ENCODE measurements around the gene IL36B.

Gene IL36B

DNA sequence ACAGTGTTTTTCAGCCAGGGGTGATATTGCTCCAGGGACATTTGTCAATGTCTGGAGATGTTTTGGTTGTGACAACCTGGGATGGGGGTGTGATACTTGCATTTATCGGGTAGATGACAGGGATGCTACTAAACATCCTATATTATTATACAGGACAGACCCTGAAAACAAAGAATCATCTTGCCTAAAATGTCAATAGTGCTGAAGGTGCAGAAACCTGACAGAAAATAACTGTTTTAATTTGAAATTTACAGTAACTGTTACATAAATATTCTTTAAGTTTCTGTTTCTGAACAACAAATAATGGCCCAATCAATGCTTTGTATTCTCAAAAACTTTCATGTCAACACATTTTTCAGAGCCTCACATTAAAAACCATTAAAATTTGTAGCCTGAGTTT is 45.4 kb downstream of the IL36B start:
- H3K14ac ChIP-seq (ENCODE audit: low read length in 2 of 2) = no peak overlapping the region
- WGBS = no CpG with 5 or more reads among the region's 1 CpG

DNA sequence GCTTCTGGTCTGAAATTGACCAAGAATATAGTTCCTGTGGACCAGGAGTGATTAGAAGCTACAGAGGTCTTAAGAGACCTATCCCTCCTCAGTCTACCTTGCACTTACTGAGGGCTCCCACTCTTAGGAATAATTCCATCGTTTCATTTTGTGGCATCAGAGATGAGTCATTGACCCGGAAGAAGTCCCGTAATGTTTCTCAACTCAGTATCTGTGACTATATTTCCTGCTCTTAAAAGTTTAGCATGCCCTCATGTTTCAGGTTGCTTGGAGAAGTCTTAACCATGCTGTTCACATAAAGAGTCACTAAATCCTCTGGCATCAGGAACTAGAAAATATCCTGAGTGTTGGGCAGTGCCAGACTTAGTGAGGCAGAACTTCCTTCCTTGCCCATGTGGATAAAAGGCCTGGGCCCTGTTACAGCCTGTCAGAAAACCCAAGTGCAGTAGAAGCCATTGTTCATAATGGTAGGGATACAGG is 47.6 kb downstream of the IL36B start, which contains the start of gene IL36A:
Gene IL36A, plus strand, starts transcription at position 430 of the 480 bp plus-strand sequence. CDS start 413 bp downstream, outside the sequence.
- H2AFZ ChIP-seq (ENCODE audit: low read depth, low read length) = no peak within 1 kb of the TSS
- H3K18ac ChIP-seq (ENCODE audit: low read depth in 1 of 2, low read length in 2 of 2) = no peak within 1 kb of the TSS
- H2AK5ac ChIP-seq (ENCODE audit: low read length, severe bottlenecking) = no peak within 1 kb of the TSS
- H3K23ac ChIP-seq (ENCODE audit: low read length in 2 of 2) = no peak within 1 kb of the TSS
- peaks cover 29% of the 10 kb centered on the region for H3K9me3 ChIP-seq (ENCODE audit: control insufficient read depth, low read length)
- H4K8ac ChIP-seq (ENCODE audit: low read length) = no peak within 1 kb of the TSS
- no peak within 1 kb of the TSS for H3K4me3 ChIP-seq (ENCODE audit: insufficient read depth in 1 of 2, low read depth in 1 of 2, low read length in 2 of 2)
- H3K9ac ChIP-seq (ENCODE audit: low read length) = no peak within 1 kb of the TSS
- H2BK12ac ChIP-seq (ENCODE audit: low read length in 2 of 2) = no peak within 1 kb of the TSS
- H2BK15ac ChIP-seq (ENCODE audit: low read depth, poor library complexity, severe bottlenecking) = no peak within 1 kb of the TSS
- H2BK5ac ChIP-seq (ENCODE audit: low read depth, low read length, poor library complexity, severe bottlenecking) = no peak within 1 kb of the TSS
- no peak within 1 kb of the TSS for H4K91ac ChIP-seq (ENCODE audit: low read length)
- H3K4ac ChIP-seq (ENCODE audit: low read depth in 1 of 2, low read length in 2 of 2) = no peak within 1 kb of the TSS
- no peaks in the 10 kb centered on the region for H3K4me1 ChIP-seq (ENCODE audit: control insufficient read depth, insufficient read depth, low read depth, low read length)
- DNase-seq = no peak
- WGBS = 78% methylated on average over 3 of the region's 3 CpGs
- no peak within 1 kb of the TSS for H2BK120ac ChIP-seq (ENCODE audit: low read depth, low read length)
- H3K79me1 ChIP-seq (replicated peaks; ENCODE audit: low read length, poor library complexity, severe bottlenecking) = no peaks in the 10 kb centered on the region
- no peak within 1 kb of the TSS for H3K4me2 ChIP-seq (ENCODE audit: low read length, poor library complexity, severe bottlenecking)
- peaks cover 4 to 5% of the 10 kb centered on the region in 2 experiments for H3K27me3 ChIP-seq (ENCODE audit: control insufficient read depth in 1 of 2, insufficient read depth in 1 of 2, low read length in 2 of 2)
- no peaks in the 10 kb centered on the region for H3K36me3 ChIP-seq (ENCODE audit: control insufficient read depth in 1 of 2, insufficient read depth in 2 of 2, low read depth in 1 of 2, low read length in 2 of 2)
- no peak within 1 kb of the TSS for H3K27ac ChIP-seq (ENCODE audit: low read length, poor library complexity, severe bottlenecking)
- no peak within 1 kb of the TSS for H3K14ac ChIP-seq (ENCODE audit: low read length in 2 of 2)

More for the DNA sequence above, 45.4 kb downstream of the IL36B start:
- Histone ChIP-seq H3K23ac (ENCODE audit: low read length in 2 of 2) (no peak overlapping the region), H4K8ac (ENCODE audit: low read length) (no peak overlapping the region), H2BK12ac (ENCODE audit: low read length in 2 of 2) (no peak overlapping the region), H2AFZ (ENCODE audit: low read depth, low read length) (no peak overlapping the region), H3K27me3 (ENCODE audit: control insufficient read depth in 1 of 2, insufficient read depth in 1 of 2, low read length in 2 of 2) (peaks cover 4 to 5% of the 10 kb centered on the region in 2 experiments), H3K4me2 (ENCODE audit: low read length, poor library complexity, severe bottlenecking) (no peak overlapping the region), H3K9me3 (ENCODE audit: control insufficient read depth, low read length) (peaks cover 8% of the 10 kb centered on the region), H3K9ac (ENCODE audit: low read length) (no peak overlapping the region), H3K18ac (ENCODE audit: low read depth in 1 of 2, low read length in 2 of 2) (no peak overlapping the region), H4K91ac (ENCODE audit: low read length) (no peak overlapping the region), H2AK5ac (ENCODE audit: low read length, severe bottlenecking) (no peak overlapping the region), H3K27ac (ENCODE audit: low read length, poor library complexity, severe bottlenecking) (no peak overlapping the region), H2BK5ac (ENCODE audit: low read depth, low read length, poor library complexity, severe bottlenecking) (no peak overlapping the region), H3K4ac (ENCODE audit: low read depth in 1 of 2, low read length in 2 of 2) (no peak overlapping the region), H3K4me1 (ENCODE audit: control insufficient read depth, insufficient read depth, low read depth, low read length) (no peaks in the 10 kb centered on the region), H2BK120ac (ENCODE audit: low read depth, low read length) (no peak overlapping the region), H2BK15ac (ENCODE audit: low read depth, poor library complexity, severe bottlenecking) (no peak overlapping the region), H3K4me3 (ENCODE audit: insufficient read depth in 1 of 2, low read depth in 1 of 2, low read length in 2 of 2) (no peak overlapping the region), H3K36me3 (ENCODE audit: control insufficient read depth in 1 of 2, insufficient read depth in 2 of 2, low read depth in 1 of 2, low read length in 2 of 2) (no peaks in the 10 kb centered on the region), H3K79me1 (replicated peaks; ENCODE audit: low read length, poor library complexity, severe bottlenecking) (no peaks in the 10 kb centered on the region)
- DNase-seq = no peak

DNA sequence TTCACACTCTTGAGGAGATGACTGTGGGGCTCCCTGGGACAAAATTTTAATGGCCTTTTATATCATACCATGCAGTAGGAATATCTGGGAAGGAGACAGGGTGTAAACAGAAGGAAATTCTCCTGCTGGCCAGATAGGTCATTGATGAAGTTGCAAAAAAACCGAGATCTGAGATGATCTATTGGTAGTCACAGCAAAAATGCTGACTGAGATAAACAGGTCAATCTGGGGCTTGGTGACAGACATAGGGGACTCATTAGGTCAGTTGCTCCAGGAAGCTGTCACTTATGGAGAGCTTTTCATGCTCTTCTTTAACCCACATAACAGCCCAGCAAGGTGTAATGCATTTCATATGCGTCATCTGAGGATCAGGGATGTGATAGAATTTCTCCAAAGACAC is 50.0 kb downstream of the IL36B start:
- peaks cover 36% of the 10 kb centered on the region for H3K9me3 ChIP-seq (ENCODE audit: control insufficient read depth, low read length)
- 55% methylated on average over 1 of the region's 2 CpGs for WGBS
- H3K36me3 ChIP-seq (ENCODE audit: control insufficient read depth in 1 of 2, insufficient read depth in 2 of 2, low read depth in 1 of 2, low read length in 2 of 2) = no peaks in the 10 kb centered on the region
- no peak overlapping the region for H3K23ac ChIP-seq (ENCODE audit: low read length in 2 of 2)
- no peak overlapping the region for H2AK5ac ChIP-seq (ENCODE audit: low read length, severe bottlenecking)
- H4K91ac ChIP-seq (ENCODE audit: low read length) = no peak overlapping the region
- H3K79me1 ChIP-seq (replicated peaks; ENCODE audit: low read length, poor library complexity, severe bottlenecking) = no peaks in the 10 kb centered on the region
- no peak overlapping the region for H2BK15ac ChIP-seq (ENCODE audit: low read depth, poor library complexity, severe bottlenecking)
- H3K4me2 ChIP-seq (ENCODE audit: low read length, poor library complexity, severe bottlenecking) = no peak overlapping the region
- no peak overlapping the region for H2BK12ac ChIP-seq (ENCODE audit: low read length in 2 of 2)
- no peak overlapping the region for H3K14ac ChIP-seq (ENCODE audit: low read length in 2 of 2)
- H4K8ac ChIP-seq (ENCODE audit: low read length) = no peak overlapping the region
- no peak overlapping the region for H2AFZ ChIP-seq (ENCODE audit: low read depth, low read length)
- H3K27ac ChIP-seq (ENCODE audit: low read length, poor library complexity, severe bottlenecking) = no peak overlapping the region
- no peak overlapping the region for H3K9ac ChIP-seq (ENCODE audit: low read length)
- H3K4me1 ChIP-seq (ENCODE audit: control insufficient read depth, insufficient read depth, low read depth, low read length) = no peaks in the 10 kb centered on the region
- H3K27me3 ChIP-seq (ENCODE audit: control insufficient read depth in 1 of 2, insufficient read depth in 1 of 2, low read length in 2 of 2) = peaks cover 4 to 5% of the 10 kb centered on the region in 2 experiments
- H2BK120ac ChIP-seq (ENCODE audit: low read depth, low read length) = no peak overlapping the region
- H2BK5ac ChIP-seq (ENCODE audit: low read depth, low read length, poor library complexity, severe bottlenecking) = no peak overlapping the region
- no peak overlapping the region for H3K4me3 ChIP-seq (ENCODE audit: insufficient read depth in 1 of 2, low read depth in 1 of 2, low read length in 2 of 2)
- DNase-seq = no peak
- no peak overlapping the region for H3K18ac ChIP-seq (ENCODE audit: low read depth in 1 of 2, low read length in 2 of 2)
- no peak overlapping the region for H3K4ac ChIP-seq (ENCODE audit: low read depth in 1 of 2, low read length in 2 of 2)

DNA sequence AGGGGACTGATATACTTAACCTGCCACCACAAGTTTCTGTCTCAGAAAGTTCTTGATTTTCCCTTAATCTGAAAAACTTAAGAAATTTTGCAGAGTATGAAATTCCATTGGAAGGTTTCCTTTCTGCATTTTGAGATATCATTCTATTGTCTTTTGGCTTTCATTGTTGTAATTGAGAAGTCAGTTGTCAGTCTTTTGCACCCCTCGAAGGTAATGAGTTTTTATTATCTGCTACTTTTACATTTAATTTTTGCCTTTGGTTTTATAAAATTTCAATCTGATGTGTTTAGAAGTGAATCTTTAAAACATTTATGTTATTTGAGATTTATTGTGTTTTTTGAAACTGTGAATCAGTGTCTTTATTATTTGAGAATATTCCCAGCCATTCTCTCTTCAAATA is 52.2 kb downstream of the IL36B start:
- Histone ChIP-seq H3K9me3 (ENCODE audit: control insufficient read depth, low read length) (peaks cover 45% of the 10 kb centered on the region), H3K4me1 (ENCODE audit: control insufficient read depth, insufficient read depth, low read depth, low read length) (no peaks in the 10 kb centered on the region), H3K14ac (ENCODE audit: low read length in 2 of 2) (no peak overlapping the region), H3K4me3 (ENCODE audit: insufficient read depth in 1 of 2, low read depth in 1 of 2, low read length in 2 of 2) (no peak overlapping the region), H2BK5ac (ENCODE audit: low read depth, low read length, poor library complexity, severe bottlenecking) (no peak overlapping the region), H2BK12ac (ENCODE audit: low read length in 2 of 2) (no peak overlapping the region), H2AK5ac (ENCODE audit: low read length, severe bottlenecking) (no peak overlapping the region), H2AFZ (ENCODE audit: low read depth, low read length) (no peak overlapping the region), H3K9ac (ENCODE audit: low read length) (no peak overlapping the region), H3K4ac (ENCODE audit: low read depth in 1 of 2, low read length in 2 of 2) (no peak overlapping the region), H3K79me1 (replicated peaks; ENCODE audit: low read length, poor library complexity, severe bottlenecking) (no peaks in the 10 kb centered on the region), H4K91ac (ENCODE audit: low read length) (no peak overlapping the region), H2BK120ac (ENCODE audit: low read depth, low read length) (no peak overlapping the region), H3K27me3 (ENCODE audit: control insufficient read depth in 1 of 2, insufficient read depth in 1 of 2, low read length in 2 of 2) (peaks cover 4 to 5% of the 10 kb centered on the region in 2 experiments), H3K23ac (ENCODE audit: low read length in 2 of 2) (no peak overlapping the region), H3K4me2 (ENCODE audit: low read length, poor library complexity, severe bottlenecking) (no peak overlapping the region), H3K18ac (ENCODE audit: low read depth in 1 of 2, low read length in 2 of 2) (no peak overlapping the region), H4K8ac (ENCODE audit: low read length) (no peak overlapping the region), H3K27ac (ENCODE audit: low read length, poor library complexity, severe bottlenecking) (no peak overlapping the region), H3K36me3 (ENCODE audit: control insufficient read depth in 1 of 2, insufficient read depth in 2 of 2, low read depth in 1 of 2, low read length in 2 of 2) (no peaks in the 10 kb centered on the region), H2BK15ac (ENCODE audit: low read depth, poor library complexity, severe bottlenecking) (no peak overlapping the region)
- no peak for DNase-seq
- no CpG with 5 or more reads among the region's 1 CpG for WGBS
